GM18873 (cell line): Measurements from ENCODE around the gene RHOV.

ENCODE experiments used
- ATAC-seq: cut with Tn5 transposase; IDR thresholded peaks from one replicate; pipeline ENCODE4 v1.9.1; 2021; ENCODE audit warnings: mild to moderate bottlenecking, moderate library complexity, moderate number of reproducible peaks; ENCODE audit not compliant: unreplicated experiment, low FRiP score

The RHOV gene, protein sequence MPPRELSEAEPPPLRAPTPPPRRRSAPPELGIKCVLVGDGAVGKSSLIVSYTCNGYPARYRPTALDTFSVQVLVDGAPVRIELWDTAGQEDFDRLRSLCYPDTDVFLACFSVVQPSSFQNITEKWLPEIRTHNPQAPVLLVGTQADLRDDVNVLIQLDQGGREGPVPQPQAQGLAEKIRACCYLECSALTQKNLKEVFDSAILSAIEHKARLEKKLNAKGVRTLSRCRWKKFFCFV

DNA sequence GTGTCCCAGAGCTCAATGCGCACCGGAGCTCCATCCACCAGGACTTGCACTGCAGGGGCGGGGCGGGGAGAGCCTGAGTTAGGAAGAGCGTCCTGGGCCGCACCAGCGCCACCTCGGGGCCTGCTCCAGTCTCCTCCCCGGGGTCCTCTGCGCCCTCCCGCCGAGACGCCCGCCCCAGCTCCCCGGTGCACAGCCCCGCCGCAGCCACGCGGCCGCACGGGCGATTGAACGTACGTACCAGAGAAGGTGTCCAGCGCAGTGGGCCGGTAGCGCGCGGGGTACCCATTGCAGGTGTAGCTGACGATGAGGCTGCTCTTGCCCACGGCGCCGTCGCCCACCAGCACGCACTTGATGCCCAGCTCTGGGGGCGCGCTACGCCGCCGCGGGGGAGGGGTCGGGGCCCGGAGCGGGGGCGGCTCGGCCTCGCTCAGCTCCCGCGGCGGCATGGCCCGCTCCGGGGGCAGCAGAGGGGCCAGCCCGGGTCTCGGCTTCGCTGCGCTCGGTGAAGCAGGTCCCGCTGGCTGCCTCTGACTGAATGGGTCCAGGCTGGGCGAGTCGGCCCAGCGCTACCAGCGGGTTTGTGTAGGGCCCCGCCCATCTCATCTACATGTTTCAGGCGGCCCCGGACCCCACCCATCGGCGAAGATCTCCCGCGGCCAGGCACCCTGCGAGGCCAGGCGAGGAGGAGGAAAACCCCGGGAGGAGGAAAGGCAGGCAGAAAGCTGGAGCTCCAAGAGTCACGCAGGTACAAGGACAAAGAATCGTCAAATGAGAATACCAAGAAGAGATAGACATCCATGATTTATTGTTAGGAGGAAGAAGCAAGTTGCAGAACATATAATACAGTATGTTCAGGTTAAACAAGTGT is at the start of gene RHOV:
Gene RHOV (minus strand): TSS at position 541 of the 868 bp plus-strand sequence. CDS start 95 bp downstream, at position 446.
- ATAC-seq: no peak

DNA sequence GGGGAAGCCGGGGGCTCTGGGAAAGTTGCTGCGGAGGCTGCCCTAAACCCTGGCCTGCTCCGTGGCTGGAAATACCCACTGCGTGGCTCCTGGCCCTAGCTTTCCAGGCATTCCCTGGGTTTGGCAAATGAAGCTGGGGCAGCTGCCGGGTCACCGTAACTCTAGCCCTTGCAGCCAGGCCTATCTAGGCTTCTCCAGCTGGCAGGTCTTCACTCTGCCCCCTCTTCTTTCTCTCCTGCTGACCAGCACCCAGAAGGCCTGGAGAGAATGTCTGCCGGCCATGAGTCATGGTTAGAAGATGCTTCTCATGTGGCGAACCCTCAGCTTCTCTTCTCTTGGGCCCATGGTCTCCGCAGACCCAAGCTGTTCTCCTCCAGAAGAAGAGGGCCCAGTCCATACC is 49.5 kb upstream of the RHOV start:
- ATAC-seq: no peak

DNA sequence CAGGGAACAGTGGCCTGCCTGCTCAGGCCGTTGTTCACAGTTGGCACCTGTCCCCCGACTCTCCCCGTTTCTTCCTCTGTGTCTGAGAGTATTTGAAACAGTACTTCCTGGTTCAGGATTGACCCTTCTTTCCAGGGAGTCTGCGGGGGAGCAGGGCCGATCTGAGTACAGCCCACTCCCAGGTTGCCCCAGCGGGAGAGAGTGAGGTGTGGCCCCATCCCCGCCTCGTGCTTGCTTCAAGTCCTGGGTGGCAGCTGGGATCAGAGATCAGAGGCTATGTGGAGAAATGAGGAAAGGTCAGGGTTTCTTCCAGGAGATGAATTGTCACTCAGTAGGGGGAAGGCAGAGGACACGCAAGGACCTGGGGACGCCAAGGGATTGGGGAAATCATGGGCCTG is 48.6 kb upstream of the RHOV start:
- no peak for ATAC-seq

DNA sequence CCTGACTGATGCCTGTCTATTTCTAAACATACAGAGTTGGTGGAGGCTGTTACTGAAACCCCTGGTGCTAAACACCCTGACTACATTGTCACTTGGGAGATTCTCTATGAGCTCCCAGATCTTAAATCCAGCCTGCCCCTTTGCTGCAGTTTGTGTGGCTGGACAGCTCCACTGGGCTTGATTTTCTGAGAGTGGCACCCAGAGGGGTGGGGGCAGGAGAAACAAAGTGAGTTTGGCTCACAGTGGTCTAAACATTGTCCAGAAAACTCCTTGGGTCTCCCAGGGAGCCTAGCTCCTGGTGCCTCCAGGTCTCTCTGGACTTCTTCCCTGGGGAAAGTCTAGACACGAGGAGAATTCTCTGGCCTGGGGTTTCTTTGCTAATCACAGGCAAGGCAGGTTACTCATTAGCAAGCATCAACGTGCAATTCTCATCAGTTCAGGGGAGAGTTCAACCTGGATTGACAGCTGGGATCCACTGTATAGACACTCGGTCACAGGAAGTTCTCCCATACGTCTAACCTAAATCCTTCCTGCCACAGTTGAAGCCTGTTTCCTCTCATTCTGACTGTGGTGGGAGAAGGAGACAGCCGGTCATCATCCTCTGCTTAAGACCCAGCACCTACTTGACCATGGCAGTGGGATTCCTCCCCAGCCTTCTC is 48.0 kb upstream of the RHOV start:
- no peak for ATAC-seq

DNA sequence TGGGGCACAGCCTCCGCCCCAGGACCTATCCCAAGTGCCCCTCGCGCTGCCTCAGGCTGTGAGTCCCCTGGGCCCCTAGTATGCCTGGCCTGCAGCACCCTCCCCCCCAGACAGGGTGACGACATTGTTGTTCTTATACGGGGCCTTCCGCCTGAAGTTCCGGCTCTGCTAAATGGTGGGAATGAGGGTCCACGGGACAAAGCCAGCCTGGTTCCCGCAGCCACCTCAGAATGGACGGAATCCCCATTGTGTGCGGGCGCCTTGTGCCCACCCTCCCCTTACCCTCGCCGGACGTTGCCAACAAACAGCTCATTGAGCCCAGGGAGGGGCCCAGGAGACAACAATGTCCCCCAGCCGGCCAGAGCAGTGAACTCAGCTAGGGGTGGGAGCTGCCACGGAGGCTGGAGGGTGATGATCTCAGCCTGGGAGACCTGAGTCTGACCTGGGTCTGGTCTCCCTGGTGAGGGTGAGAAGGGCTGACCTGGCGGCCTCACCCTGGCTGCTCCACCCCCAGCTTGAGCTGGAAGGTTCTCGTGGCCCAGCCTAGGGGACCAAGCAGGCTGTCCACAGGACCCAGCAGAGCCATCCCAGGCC is 44.9 kb upstream of the RHOV start:
- no peak for ATAC-seq

DNA sequence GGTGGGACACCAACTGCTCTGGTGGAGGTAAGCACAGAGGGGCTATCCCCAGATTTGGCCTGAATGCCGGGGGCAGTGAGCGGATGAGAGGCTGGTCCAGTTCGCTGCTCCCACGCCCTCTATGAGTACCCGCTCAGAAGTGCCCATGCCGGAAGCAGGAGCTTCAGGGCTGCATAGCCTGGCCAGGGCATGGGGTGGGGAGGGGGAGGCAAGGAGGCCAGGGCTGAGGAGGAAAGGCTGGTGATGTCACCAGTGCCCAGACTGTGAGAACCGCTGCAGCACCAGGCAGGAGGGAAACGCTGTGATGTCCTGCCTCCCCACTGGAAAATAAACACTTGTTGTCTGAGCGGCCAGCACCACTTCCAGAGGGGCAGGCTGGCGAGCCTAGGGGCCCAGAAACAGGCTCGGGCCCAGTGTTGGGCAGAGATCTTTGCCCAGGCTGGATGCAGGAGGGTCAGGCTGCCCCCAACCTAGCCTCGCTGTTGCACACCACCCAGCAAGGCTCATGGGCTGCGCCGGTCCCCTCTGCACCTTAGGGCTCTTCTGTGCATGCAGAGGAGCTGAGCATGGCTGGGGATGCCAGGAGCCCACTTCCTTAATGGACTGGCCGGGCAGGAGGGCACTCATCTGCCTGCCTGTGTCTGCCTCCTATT is 44.2 kb upstream of the RHOV start:
- ATAC-seq: no peak

DNA sequence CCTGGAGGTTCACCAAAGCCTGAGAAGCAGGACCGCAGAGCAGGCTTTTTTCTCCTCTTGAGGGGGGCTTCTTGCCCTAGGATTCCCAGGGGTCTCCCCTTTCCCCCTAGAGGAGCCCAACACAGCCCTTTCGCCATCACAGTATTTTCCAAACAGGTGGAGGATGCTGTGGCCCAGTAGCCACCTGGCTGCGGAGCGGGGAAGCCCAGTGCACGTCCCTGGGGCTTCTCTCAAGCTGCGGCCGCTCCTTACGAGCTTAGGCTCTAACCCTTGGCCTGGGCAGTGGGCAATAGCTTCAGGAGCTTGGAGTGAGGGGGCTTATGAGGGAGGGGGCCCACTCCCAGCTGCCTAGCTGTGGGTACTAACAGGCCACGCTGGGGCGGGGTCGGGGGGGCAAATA is 43.6 kb upstream of the RHOV start:
- no peak for ATAC-seq

DNA sequence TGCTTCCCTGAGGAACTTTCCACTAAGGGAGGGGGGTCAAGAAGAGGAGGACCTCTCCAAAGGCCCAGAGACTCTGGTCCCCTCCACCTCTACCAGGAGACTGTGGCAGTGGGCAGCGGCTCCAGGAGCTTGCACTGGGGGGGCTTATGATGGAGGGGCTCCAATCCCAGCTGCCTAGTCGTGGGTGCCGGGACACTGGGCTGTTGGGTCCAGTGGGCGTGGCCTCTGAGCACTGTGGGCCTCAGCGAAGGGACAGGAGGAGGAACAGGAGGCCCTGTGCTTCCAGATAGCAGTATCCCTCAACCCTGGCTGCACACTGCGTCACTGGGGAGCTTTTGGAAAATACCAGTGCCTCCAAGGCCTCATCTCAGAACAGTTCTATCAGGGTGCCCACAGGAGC is 41.6 kb upstream of the RHOV start:
- ATAC-seq: no peak

DNA sequence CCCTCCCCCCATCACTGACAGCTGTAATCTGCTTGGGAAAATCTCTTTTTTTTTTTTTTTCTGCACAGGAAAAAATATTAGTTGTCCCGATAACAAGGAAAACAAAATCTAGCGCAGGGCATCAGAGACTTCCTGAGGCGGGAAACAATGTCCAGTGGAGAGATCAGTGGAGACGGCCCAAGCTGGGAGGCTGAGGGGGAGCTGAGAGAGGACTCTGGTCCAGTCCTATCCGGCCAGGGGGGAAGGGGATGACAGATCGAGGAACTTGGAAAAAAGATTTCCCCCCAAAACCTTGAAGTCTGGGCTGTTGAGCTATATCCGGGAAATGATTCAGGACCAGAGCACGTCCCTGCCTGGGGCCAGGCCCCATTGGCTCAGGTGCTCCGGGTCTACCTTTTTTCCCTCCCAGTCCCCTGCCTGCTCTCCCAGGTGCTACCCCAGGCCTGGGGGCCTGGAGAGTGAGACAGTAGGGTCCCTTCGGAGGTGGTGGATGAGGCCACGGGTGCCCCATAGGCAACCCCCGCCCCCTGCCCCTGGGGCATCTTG is 41.2 kb upstream of the RHOV start:
- ATAC-seq: no peak

DNA sequence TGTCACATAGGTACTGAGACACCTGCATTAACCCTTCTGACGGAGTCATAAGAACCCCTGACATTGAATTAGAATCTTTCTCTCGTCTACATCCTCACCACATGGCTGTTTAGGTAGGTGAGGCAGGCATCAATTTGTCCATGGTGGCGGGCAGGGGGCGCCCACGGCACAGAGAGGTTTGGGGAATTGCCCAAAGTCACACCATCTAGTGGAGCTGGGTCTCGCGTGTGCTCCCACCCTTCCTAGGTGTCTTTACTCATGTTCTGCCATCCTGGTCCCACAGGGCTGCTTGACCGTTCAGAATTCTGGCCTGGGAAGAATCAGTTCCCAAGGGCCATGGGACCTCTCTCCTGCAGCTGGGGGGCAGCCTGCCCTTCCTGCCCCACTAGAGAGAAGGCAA is 40.5 kb upstream of the RHOV start:
- ATAC-seq: no peak

DNA sequence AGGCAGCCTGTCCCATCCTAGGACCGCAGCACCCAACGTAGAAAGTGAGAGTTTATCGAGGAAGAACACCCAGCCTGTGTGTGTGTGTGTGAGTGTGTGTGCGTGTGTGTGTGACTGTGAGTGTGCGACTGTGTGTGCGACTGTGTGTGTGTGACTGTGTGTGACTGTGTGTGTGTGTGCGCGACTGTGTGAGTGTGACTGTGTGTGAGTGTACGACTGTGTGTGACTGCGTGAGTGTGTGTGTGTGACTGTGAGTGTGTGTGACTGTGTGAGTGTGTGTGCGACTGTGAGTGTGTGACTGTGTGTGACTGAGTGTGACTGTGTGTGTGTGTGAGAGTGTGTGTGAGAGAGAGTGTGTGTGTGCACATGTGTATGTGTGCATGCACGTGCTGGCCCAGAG is 40.0 kb upstream of the RHOV start:
- no peak for ATAC-seq

DNA sequence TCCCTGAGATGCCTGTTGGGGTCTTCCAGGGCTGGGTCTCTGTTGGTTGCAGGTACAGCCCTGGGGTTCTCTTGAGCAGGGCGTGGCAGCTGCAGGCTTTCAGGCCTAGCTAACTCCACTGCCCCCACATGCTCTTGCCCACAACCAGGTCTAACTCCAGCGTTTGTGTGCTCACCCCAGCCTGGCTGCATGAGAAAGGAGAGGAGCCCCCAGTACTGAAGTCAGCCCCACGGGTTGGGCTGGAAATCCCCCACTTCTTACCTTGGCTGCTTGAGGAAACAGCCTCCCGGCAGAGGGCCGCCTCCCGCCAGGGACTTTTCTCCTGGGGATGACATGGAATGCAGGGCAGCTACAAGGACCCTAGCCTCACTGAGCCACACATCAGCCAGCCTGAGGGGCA is 38.4 kb upstream of the RHOV start:
- no peak for ATAC-seq

DNA sequence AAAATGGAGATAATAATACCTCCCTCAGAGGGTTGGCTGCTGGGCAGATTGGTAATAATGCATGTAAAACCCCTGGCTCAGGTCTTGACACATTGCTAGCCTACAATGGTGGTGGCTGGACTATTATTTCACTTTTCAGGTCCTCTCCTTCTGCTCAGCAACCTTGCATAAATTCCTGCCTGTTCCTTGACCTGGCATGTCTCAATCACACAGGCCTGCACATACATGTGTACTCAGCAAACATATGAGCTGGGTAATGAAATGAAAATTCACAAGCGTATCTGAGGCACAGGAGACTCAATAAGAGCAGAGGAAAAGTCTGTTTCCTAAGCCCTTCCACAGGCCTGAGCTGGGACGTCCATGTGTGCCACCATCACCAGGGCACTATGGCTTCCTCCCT is 37.7 kb upstream of the RHOV start:
- no peak for ATAC-seq

DNA sequence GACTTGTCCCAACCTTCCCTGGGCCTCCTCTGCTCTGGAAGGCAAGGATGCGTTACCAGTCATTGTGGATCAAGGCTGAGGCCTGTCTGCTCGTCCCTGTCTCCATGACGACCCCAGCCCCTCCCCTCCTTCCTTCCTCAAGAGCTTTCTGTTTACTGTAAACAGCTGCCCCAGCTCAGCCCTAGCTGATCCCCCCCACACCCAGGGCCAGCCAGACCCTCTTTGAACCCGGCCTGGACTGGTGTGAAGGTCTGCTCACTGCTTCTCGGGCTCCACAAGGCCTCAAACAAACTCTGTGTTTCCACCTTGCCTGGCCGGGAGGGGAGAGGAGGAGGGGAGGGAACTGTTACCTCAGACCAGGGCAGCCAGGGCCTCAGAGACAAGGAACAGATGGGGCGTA is 37.1 kb upstream of the RHOV start:
- no peak for ATAC-seq

DNA sequence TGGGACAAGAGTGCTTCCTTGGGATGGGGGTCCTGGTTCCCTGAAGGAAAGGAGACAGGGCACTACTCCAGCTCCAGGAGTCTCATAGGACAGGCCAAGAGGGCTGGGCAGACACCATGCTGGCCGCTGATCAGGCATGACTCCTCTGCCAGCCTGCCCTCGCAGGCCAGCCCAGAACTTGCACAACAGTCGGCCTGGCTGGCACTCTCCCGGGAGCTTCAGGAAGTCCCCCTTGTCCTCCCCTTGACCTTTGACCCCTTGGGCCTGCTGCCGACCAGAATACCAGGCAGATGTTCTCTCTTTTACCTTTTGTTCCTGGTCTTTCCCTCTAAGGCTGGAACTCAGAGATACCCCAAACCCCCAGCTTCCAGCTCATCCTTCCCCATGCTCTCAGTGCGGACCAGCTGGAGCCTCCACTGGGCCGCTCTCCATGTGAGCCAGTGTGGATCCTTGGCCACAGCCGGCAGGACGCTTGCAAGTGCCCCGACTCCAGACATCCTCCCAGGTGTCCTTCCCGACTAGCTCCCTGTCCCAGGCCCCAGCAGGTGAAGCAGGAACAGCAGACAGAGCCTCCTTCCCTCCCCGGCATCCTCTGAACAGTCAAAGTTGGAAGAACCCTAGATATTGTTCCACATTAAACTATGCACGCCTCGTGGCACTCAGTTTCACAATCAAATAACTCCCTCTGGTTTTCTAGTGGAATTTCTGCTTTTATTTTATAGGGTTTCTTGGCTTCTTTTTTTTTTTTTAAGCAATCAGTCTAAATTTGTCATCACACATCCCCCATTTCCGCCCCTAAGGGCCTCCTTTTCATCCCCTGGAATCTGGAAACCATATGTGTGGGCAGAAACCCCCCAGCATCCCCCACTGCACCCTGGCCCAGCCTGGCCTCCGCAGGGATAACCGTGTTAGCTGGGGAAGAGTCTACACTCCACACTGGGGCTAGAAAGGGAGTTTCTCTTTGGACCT is 35.9 kb upstream of the RHOV start:
- ATAC-seq: no peak

DNA sequence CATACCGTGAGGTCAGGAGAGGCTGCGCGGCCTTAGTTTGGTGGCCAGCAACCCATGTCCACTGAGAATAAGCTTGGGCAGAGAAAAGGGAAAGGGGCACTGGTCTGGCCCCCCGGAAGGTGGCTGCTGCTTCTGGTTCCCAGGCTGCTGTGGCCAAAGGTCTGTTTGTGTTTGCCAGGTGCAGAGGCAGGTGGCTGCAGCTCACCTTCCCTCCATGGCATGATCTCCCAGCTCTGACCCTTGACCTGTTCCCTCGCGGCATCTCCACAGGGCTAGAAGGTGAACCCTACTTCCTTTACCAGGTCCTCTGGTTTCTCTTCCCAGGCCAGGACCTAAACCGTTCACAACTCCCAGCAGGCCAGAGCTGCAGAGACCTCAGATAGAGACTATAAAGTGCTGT is 34.1 kb upstream of the RHOV start:
- no peak for ATAC-seq

DNA sequence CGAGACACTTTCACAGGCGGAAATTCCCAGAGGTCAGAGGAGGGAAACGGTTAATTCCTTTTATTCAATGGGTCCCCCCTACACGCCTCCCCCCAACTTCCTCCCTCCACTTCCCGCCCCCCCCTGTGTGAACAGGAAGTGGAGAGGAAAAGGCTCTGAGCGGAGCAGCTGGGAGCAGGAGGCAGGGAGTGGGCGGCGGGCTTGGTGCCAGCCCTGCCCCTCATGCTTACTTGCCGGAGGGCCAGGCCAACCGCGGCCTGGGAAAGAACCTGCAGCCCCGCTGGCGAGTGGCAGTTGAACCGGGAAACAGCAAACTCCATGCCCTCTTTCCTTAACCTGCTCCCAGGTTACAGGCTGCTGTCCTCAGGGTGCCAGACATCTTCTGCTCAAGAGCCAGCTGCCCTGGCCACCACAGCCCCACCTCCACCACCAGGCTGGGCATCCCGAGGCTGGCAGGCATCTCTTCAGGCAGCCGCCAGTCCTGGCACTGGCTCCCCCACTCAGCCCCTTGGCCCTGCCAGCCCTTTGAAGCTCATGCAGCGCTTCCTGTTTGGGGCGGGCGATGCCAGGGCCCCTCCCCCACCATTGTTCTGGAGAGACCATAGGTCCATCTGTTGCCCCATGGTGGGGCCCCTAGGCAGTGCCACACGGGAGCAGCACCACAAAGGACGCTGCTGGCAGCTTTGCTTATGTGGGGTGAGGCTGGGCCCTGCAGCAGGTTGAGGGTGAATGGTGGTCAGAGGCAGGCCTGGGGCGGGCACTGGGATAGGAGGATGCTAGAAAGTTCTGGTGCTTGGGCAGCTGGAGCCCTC is 33.2 kb upstream of the RHOV start:
- no peak for ATAC-seq
